HL-60 (cell line): Measurements from ENCODE around the gene IGFBP2.

Experiments used
- CTCF ChIP-seq: IDR thresholded peaks from one replicate; pipeline ENCODE4 v1.5.1; 2011; ENCODE audit warnings: low read length, control low read depth, inconsistent platforms; ENCODE audit not compliant: insufficient read depth
- GABPA ChIP-seq: IDR thresholded peaks from 2 replicates; pipeline ENCODE4 v1.6.1; 2012; ENCODE audit warnings: low read depth
- POLR2AphosphoS5 ChIP-seq: IDR thresholded peaks from 2 replicates; pipeline ENCODE4 v1.6.1; 2012; ENCODE audit warnings: low read depth
- REST ChIP-seq: IDR thresholded peaks from 2 replicates; pipeline ENCODE4 v1.6.1; 2012; ENCODE audit warnings: low read depth; ENCODE audit not compliant: insufficient replicate concordance
- SPI1 ChIP-seq: IDR thresholded peaks from 2 replicates; pipeline ENCODE4 v1.6.1; 2012; ENCODE audit warnings: low read depth, mild to moderate bottlenecking, borderline replicate concordance

GRCh38 chr2:216654528-216655052 lies 21.4 kb downstream of the IGFBP2 start:
- TF ChIP-seq CTCF (no peak), REST (no peak), POLR2AphosphoS5 (no peak), GABPA (no peak), SPI1 (no peak)
